ENCODE measurements around the gene DIS3L2. TPM values are rescaled to one million over a fixed set of nuclear protein-coding genes. Genes with fewer than 3 reads are reported as not detected.

Gene DIS3L2
- total RNA-seq, 4 donors from 2014 or later: 12.8 to 27.3 (median 16.8) TPM

DNA sequence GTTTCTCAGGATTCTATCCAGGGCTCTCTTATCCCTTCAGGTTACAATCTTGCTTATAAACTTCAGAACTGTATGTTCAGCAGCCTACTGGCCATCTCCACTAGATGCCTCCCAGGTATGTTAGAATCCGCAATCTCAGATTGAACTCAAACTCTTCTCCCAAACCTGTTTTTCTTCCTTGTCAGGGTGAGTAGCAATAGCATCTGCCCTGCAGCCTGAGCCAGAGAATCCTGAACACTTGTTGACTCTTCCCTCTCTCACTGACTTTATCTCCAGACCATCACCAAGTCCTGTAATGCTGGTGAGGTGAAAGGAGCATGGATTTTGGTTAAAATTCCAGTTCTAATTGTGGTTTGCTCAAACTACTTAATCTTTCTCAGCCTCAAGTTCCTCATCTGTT lies 334.5 kb downstream of the DIS3L2 start:
- DNase-seq (no peak), ATAC-seq (no peak)
- no peaks in the 10 kb centered on the region for H3K36me3 ChIP-seq
- H3K27ac ChIP-seq: no peak overlapping the region
- in situ Hi-C loops (cut with MboI; ENCODE audit: low sequenced_read_pairs in 4 of 4) (no loop called here), intact Hi-C loops (cut with DNase I; ENCODE audit: low total_unique reads) (no loop called here)
- H3K4me1 ChIP-seq: no peaks in the 10 kb centered on the region
- H3K9me3 ChIP-seq: no peaks in the 10 kb centered on the region
- TF ChIP-seq POLR2A (IDR thresholded peaks at IDR 0.05): no peak
- TF ChIP-seq, protein P1, sequence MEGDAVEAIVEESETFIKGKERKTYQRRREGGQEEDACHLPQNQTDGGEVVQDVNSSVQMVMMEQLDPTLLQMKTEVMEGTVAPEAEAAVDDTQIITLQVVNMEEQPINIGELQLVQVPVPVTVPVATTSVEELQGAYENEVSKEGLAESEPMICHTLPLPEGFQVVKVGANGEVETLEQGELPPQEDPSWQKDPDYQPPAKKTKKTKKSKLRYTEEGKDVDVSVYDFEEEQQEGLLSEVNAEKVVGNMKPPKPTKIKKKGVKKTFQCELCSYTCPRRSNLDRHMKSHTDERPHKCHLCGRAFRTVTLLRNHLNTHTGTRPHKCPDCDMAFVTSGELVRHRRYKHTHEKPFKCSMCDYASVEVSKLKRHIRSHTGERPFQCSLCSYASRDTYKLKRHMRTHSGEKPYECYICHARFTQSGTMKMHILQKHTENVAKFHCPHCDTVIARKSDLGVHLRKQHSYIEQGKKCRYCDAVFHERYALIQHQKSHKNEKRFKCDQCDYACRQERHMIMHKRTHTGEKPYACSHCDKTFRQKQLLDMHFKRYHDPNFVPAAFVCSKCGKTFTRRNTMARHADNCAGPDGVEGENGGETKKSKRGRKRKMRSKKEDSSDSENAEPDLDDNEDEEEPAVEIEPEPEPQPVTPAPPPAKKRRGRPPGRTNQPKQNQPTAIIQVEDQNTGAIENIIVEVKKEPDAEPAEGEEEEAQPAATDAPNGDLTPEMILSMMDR (IDR thresholded peaks at IDR 0.05 in 4 of 5, conservative IDR thresholded peaks at IDR 0.05 in 1 of 5): no peak
- H3K27me3 ChIP-seq: no peaks in the 10 kb centered on the region
- H3K4me3 ChIP-seq: no peak overlapping the region

DNA sequence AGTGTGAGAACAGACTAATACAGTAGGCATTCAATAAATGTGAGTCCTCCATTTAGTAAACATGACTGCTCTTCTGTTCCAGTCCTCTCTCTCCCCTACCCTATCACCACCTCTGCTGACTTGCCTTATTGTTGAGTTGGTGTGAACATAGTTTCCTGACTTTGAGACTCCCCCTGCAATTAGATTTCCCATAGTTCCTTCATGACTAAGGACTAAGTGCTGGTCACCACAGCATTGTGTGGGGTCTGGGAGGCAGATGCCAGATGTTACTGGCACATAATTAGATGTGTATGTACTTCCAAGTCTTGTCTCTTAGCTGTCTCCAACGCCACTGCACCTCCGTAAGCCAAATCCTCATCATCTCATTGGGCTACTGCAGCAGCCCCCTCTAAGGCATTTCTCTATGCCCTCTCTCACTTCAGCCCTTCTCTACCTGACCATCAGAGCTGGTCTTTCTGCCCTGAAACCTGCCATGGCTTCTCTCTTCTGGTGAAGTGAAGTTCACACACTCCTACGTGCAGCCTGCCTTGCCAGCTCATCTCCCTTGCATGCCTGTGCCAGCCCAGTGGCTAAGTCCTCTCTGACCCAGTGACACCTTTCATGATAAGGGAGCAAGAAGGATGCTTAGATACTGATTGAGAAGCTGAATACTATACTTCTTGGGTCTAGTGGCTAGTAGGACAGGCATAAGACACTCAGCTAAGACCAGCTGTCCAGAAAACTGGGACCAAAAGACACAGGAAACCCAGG lies 335.4 kb downstream of the DIS3L2 start:
- Histone ChIP-seq H3K27me3 (no peaks in the 10 kb centered on the region), H3K4me3 (no peak overlapping the region), H3K9me3 (no peaks in the 10 kb centered on the region), H3K36me3 (no peaks in the 10 kb centered on the region), H3K4me1 (no peaks in the 10 kb centered on the region), H3K27ac (no peak overlapping the region)
- intact Hi-C loops (cut with DNase I; ENCODE audit: low total_unique reads): no loop called here
- no peak for TF ChIP-seq POLR2A (IDR thresholded peaks at IDR 0.05)
- TF ChIP-seq, protein P1 (IDR thresholded peaks at IDR 0.05 in 4 of 5, conservative IDR thresholded peaks at IDR 0.05 in 1 of 5): no peak
- in situ Hi-C loops (cut with MboI; ENCODE audit: low sequenced_read_pairs in 4 of 4): no loop called here
- ATAC-seq (no peak), DNase-seq (no peak)

DNA sequence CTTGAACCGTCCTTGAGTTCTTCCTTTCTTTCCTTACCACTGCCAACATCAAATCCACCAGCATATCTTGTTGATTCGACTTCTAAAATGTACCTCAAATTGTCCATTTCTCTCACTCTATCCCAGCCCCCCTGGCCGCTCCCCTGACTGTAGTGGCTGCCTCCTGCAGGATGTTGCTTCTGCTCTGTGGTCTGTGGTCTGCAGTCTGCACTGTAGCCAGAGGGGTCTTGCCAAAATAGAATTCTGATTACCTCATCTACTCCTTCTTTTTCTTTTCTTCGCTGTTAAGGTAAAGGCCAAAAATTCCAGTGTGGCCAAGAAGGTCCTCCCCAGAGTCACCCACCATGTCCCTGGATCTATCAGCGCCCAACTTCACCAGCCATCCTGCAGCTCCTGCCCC lies 337.6 kb downstream of the DIS3L2 start:
- H3K27ac ChIP-seq: no peak overlapping the region
- no peaks in the 10 kb centered on the region for H3K4me1 ChIP-seq
- in situ Hi-C loops (cut with MboI; ENCODE audit: low sequenced_read_pairs in 4 of 4) (no loop called here), intact Hi-C loops (cut with DNase I; ENCODE audit: low total_unique reads) (no loop called here)
- ATAC-seq: no peak
- TF ChIP-seq, protein P1 (IDR thresholded peaks at IDR 0.05 in 4 of 5, conservative IDR thresholded peaks at IDR 0.05 in 1 of 5): no peak
- TF ChIP-seq POLR2A (IDR thresholded peaks at IDR 0.05): no peak
- DNase-seq: no peak
- no peaks in the 10 kb centered on the region for H3K27me3 ChIP-seq
- no peak overlapping the region for H3K4me3 ChIP-seq
- peaks cover 0 to 4% of the 10 kb centered on the region in 2 donors for H3K36me3 ChIP-seq
- no peaks in the 10 kb centered on the region for H3K9me3 ChIP-seq

DNA sequence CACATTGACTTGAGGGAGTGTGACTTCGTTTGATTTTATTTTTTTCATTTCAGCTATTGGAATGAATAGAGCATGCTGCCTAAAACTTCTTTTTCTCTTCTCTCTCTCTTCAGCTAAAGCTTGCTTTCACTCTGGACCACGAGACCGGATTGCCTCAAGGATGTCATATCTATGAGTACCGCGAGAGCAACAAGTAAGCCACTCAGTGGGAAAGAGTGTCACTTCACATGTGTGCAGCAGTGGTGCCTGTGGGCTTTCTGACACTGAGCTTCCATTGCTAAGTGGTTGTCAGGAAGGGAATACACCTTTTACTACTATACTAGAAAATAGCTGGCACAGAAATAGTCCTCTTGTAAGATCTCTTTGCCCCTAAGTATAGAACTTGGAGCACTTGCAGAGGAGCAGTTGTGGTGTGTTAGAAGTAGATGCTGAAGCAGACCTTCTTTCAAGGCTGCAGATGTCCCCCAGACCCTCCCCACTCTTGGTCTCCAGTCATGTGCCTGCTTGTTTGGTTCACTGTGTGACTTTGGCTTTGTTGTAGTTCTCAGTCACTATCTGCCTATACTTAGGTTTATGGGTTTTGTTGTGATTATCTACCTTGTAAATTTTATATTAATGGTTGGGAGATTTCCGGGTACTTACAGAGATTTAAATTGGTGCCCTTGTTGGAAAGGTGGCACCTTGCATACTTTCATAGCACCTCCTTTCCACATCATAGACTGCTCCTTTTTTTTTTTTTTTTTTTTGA lies 338.6 kb downstream of the DIS3L2 start:
- intact Hi-C loops (cut with DNase I; ENCODE audit: low total_unique reads): no loop called here
- Histone ChIP-seq H3K27ac (no peak overlapping the region), H3K4me3 (no peak overlapping the region), H3K4me1 (no peaks in the 10 kb centered on the region), H3K36me3 (peaks cover 0 to 4% of the 10 kb centered on the region in 2 donors), H3K9me3 (no peaks in the 10 kb centered on the region), H3K27me3 (no peaks in the 10 kb centered on the region)
- in situ Hi-C loops (cut with MboI; ENCODE audit: low sequenced_read_pairs in 4 of 4): loop anchor here in 1 of 4 donors (25.0 kb wide), 1 partner anchor 388 kb away; no protein-coding TSS in a partner anchor
- no peak for DNase-seq
- TF ChIP-seq, protein P1 (IDR thresholded peaks at IDR 0.05 in 4 of 5, conservative IDR thresholded peaks at IDR 0.05 in 1 of 5): no peak
- TF ChIP-seq POLR2A (IDR thresholded peaks at IDR 0.05): no peak
- ATAC-seq: no peak

Data from gastrocnemius medialis (tissue), 4 donors.